HepG2 (cell line): Measurements from ENCODE around the gene DAB2IP. TPM values are rescaled to one million over a fixed set of nuclear protein-coding genes. Genes with fewer than 3 reads are reported as not detected.

Source experiments
- ATAC-seq: fragments of 200-7000 bp; cut with Tn5 transposase; 3 replicates; pipeline ENCODE4 v1.9.1; 2020; ENCODE audit warnings: mild to moderate bottlenecking, moderate library complexity
- BruUV-seq: library from RNA; stranded (reverse); fragments of 400-500 nt; replicated peaks from 2 replicates; lab custom pipeline; 2021; lab: Mats Ljungman, UMichigan
- CTCF ChIA-PET: fragments of 300-600 bp; formaldehyde crosslinking; extraction: SDS; loops from one replicate; lab custom pipeline; 2021; ENCODE audit warnings: low total read pairs, inconsistent platforms, low intra/inter-chr PET ratio; lab: Yijun Ruan, JAX
- POLR2A ChIA-PET: fragments of 350-600 bp; sonication (Branson Sonifier 250); formaldehyde crosslinking; loops from one replicate; lab custom pipeline; 2020; ENCODE audit warnings: antibody characterized with exemption, inconsistent platforms; lab: Yijun Ruan, JAX
- DNase-seq: peaks from one replicate; pipeline ENCODE4 v3.0.0-alpha.2; 2015; ENCODE audit warnings: low spot score
- FAIRE-seq: peaks from 3 replicates; lab custom pipeline; 2011; peaks lifted over from hg19 to GRCh38; lab: Jason Lieb, UNC
- H2AFZ ChIP-seq: one replicate; pipeline ENCODE4 v1.6.1; 2011; ENCODE audit warnings: low read length, inconsistent platforms
- H3K27ac ChIP-seq: fragments of 300-600 bp; 3 replicates; pipeline ENCODE4 v1.8.0; 2011; ENCODE audit warnings: mixed run types, mild to moderate bottlenecking, mixed read lengths, low read length, inconsistent platforms; ENCODE audit not compliant: insufficient read depth; ENCODE audit errors: extremely low read length
- H3K27me3 ChIP-seq, 2 experiments: fragments of 200-600 bp in 1 of 2; 2 replicates in 1 of 2; 3 replicates in 1 of 2; pipeline versions ENCODE4 v1.6.0 to v1.8.0; 2011; ENCODE audit warnings: low read length in 2 of 2, mild to moderate bottlenecking in 2 of 2, moderate library complexity in 2 of 2, inconsistent platforms in 1 of 2; ENCODE audit not compliant: insufficient read depth in 2 of 2, control insufficient read depth in 1 of 2
- H3K36me3 ChIP-seq, 2 experiments: fragments of 200-600 bp in 1 of 2; replicated peaks in 1 of 2; 2 replicates in 1 of 2; 3 replicates in 1 of 2; pipeline versions ENCODE4 v1.5.1 to v1.8.0; 2011; ENCODE audit warnings: low read length in 2 of 2, inconsistent platforms in 1 of 2; ENCODE audit not compliant: insufficient read depth in 2 of 2, control insufficient read depth in 1 of 2
- H3K4me1 ChIP-seq: 2 replicates; pipeline ENCODE4 v1.5.1; 2012; ENCODE audit warnings: low read length, inconsistent platforms; ENCODE audit not compliant: insufficient read depth
- H3K4me2 ChIP-seq: 2 replicates; pipeline ENCODE4 v1.6.0; 2011; ENCODE audit warnings: low read depth, low read length, inconsistent platforms
- H3K4me3 ChIP-seq, 3 experiments: fragments of 200-600 bp in 1 of 3; sonication (generic), shearing (Covaris generic) in 1 of 3; replicated peaks in 1 of 3; 2 replicates each; pipeline ENCODE4 v1.5.1; 2011 to 2016; ENCODE audit warnings: low read length in 3 of 3, inconsistent platforms in 2 of 3, low read depth in 2 of 3, mild to moderate bottlenecking in 2 of 3, control low read depth in 1 of 3, mixed read lengths in 1 of 3; ENCODE audit not compliant: insufficient read depth in 1 of 3
- H3K79me2 ChIP-seq: one replicate; pipeline ENCODE4 v1.6.1; 2011; ENCODE audit warnings: low read length, inconsistent platforms; ENCODE audit not compliant: insufficient read depth
- H3K9ac ChIP-seq: 2 replicates; pipeline ENCODE4 v1.6.0; 2011; ENCODE audit warnings: mild to moderate bottlenecking, low read depth, low read length, inconsistent platforms; ENCODE audit not compliant: insufficient read depth
- H3K9me3 ChIP-seq: 2 replicates; pipeline ENCODE4 v1.5.1; 2012; ENCODE audit warnings: mild to moderate bottlenecking, low read length
- H4K20me1 ChIP-seq: 2 replicates; pipeline ENCODE4 v1.6.0; 2011; ENCODE audit warnings: inconsistent platforms, mild to moderate bottlenecking, low read length, moderate library complexity; ENCODE audit not compliant: insufficient read depth
- BCL6 ChIP-seq: IDR thresholded peaks from 2 replicates; pipeline ENCODE4 v1.6.1; 2016; ENCODE audit warnings: missing genetic modification reagents, missing compliant biosample characterization
- CEBPB ChIP-seq: IDR thresholded peaks from 2 replicates; pipeline ENCODE4 v1.6.1; 2011; ENCODE audit warnings: low read depth, low read length, improper control_type of control experiment, borderline replicate concordance
- CEBPZ ChIP-seq: IDR thresholded peaks from 2 replicates; pipeline ENCODE4 v1.6.1; 2012; ENCODE audit warnings: low read length, improper control_type of control experiment
- NBN ChIP-seq: fragments of 450-650 bp; conservative IDR thresholded peaks from 2 replicates; pipeline ENCODE4 v1.6.1; 2017
- NFYB ChIP-seq: sonication (generic); formaldehyde crosslinking; IDR thresholded peaks from 2 replicates; pipeline ENCODE4 v1.4.0; 2020; ENCODE audit warnings: missing genetic modification reagents
- PHB2 ChIP-seq: fragments of 450-650 bp; IDR thresholded peaks from 2 replicates; pipeline ENCODE4 v1.6.1; 2018; ENCODE audit not compliant: partially characterized antibody
- POLR2AphosphoS5 ChIP-seq: IDR thresholded peaks from 2 replicates; pipeline ENCODE4 v1.6.1; 2012; ENCODE audit warnings: low read depth, low read length
- SP1 ChIP-seq, 2 experiments: fragments of 450-650 bp in 1 of 2; sonication (generic) in 1 of 2; formaldehyde crosslinking in 1 of 2; IDR thresholded peaks; 2 replicates each; pipeline versions ENCODE4 v1.4.0 to v1.6.1; 2016 to 2020; ENCODE audit warnings: missing genetic modification reagents in 1 of 2
- TMF1 ChIP-seq: sonication (generic); formaldehyde crosslinking; IDR thresholded peaks from 2 replicates; pipeline ENCODE4 v1.8.1; 2022; ENCODE audit warnings: low read depth, missing genetic modification reagents
- ZBTB37 ChIP-seq: sonication (generic); formaldehyde crosslinking; IDR thresholded peaks from 2 replicates; pipeline ENCODE4 v1.4.0; 2020; ENCODE audit warnings: mild to moderate bottlenecking, missing genetic modification reagents
- ZNF281 ChIP-seq: sonication (generic); formaldehyde crosslinking; IDR thresholded peaks from 2 replicates; pipeline ENCODE4 v1.4.0; 2020; ENCODE audit warnings: missing genetic modification reagents, borderline replicate concordance
- ZNF282 ChIP-seq: fragments of 450-650 bp; IDR thresholded peaks from 2 replicates; pipeline ENCODE4 v1.6.1; 2018; ENCODE audit not compliant: partially characterized antibody
- WGBS: methylation state at CpG from one replicate; pipeline ENCODE4 v1.1.6; 2017; ENCODE audit warnings: low lambda C conversion rate; 5-methylcytosine and 5-hydroxymethylcytosine counted together
- in situ Hi-C: cut with HindIII; loops from 2 replicates; pipeline ENCODE4 v1.10.0; 2017; ENCODE audit warnings: low pct_unique_long_range_greater_than_20kb; ENCODE audit not compliant: extremely low pct_ligation_motif_present
- intact Hi-C: fragments of 100-400 bp; cut with micrococcal nuclease; formaldehyde crosslinking; loops from one replicate; pipeline ENCODE4 v1.10.0; 2022; ENCODE audit not compliant: unreplicated experiment
- polyA plus RNA-seq, 8 experiments: library from polyadenylated mRNA; depleted of rRNA in 3 of 8; stranded (reverse) in 7 of 8; unstranded in 1 of 8; fragments of >200 nt; fragmentation: Illumina TruSeq in 4 of 8; extraction: Trizol in 4 of 8; gene quantifications; 2 replicates each; pipeline versions ENCODE4 v1.2.1 to v1.2.3, GENCODE V29; 2011 to 2016; ENCODE audit warnings: low read depth in 4 of 8, missing spikeins in 1 of 8, mixed read lengths in 1 of 8; ENCODE audit not compliant: insufficient read depth in 1 of 8
- total RNA-seq, 5 experiments: library from RNA; depleted of rRNA; stranded (reverse); fragments of >200 nt; fragmentation: Illumina TruSeq; extraction: Trizol; gene quantifications; 2 replicates each; pipeline ENCODE4 v1.2.3, GENCODE V29; 2016; ENCODE audit warnings: low read depth in 1 of 5

Gene DAB2IP
- total and polyA plus RNA-seq, 2 of the 13 experiments (the other 11 are each of a cell fraction or from before 2014, with no cell fraction given) = 25.3 to 37.9 TPM

GRCh38 chr9:121603028-121603427, 48.4 kb upstream of the DAB2IP start:
- peaks cover 59% of the 10 kb centered on the region for H3K4me1 ChIP-seq
- DNase-seq (no peak), ATAC-seq (no peak), FAIRE-seq (no peak)
- no TSS peak for BruUV-seq
- no peaks in the 10 kb centered on the region for H4K20me1 ChIP-seq
- no peak overlapping the region for H3K4me2 ChIP-seq
- ChIA-PET POLR2A (no interaction called here), CTCF (no interaction called here)
- 100% methylated on average over 3 of the region's 7 CpGs for WGBS
- H3K79me2 ChIP-seq = no peaks in the 10 kb centered on the region
- TF ChIP-seq PHB2 (no peak), SP1 (IDR thresholded peaks at IDR 0.05) (no peak), SP1 (CRISPR knock-in tag; IDR thresholded peaks at IDR 0.05) (no peak), ZNF282 (no peak), ZBTB37 (no peak), CEBPZ (no peak), NBN (no peak), TMF1 (CRISPR knock-in tag) (no peak), NFYB (CRISPR knock-in tag) (no peak), POLR2AphosphoS5 (no peak), BCL6 (CRISPR knock-in tag) (no peak), ZNF281 (no peak), CEBPB (no peak)
- in situ Hi-C loops = no loop called here
- no peaks in the 10 kb centered on the region for H3K9me3 ChIP-seq
- H2AFZ ChIP-seq = no peak overlapping the region
- 0 out of 5 replicates have a peak, but pooled peaks cover 0 to 2% of the 10 kb centered on the region in 2 experiments for H3K27me3 ChIP-seq
- H3K36me3 ChIP-seq = no peaks in the 10 kb centered on the region
- intact Hi-C loops = no loop called here
- no peak overlapping the region for H3K27ac ChIP-seq
- no peak overlapping the region for H3K9ac ChIP-seq
- H3K4me3 ChIP-seq = no peak overlapping the region
